Measurements from ENCODE around the gene WDR33. TPM values are rescaled to one million over a fixed set of nuclear protein-coding genes. Genes with fewer than 3 reads are reported as not detected.

Gene WDR33
- total and polyA plus RNA-seq, 2 of the 4 experiments (the other 2 are of a cell fraction) = 19.6 to 41.2 TPM

DNA sequence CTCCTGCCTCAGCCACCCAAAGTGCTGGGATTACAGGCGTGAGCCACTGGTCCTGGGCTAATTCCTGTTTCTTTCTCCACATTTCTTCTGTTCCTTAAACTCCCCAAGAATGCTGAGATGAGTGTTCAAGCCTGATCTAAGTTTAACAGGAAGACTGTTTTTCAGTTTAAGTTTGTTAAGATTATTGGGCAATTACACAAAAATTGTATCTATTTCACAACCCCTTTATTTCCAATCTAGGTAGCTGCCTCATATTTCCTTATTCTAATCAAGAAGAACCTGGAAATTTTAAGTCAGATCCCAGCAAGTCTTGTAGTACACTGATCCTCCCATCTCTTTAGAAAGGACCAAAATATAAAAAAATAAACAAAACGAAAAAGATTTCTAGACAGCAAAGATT lies 98.0 kb downstream of the WDR33 start:
- H2AK9ac ChIP-seq (replicated peaks; ENCODE audit: low read depth, low read length, poor library complexity) = no peak overlapping the region
- DNase-seq (no peak), ATAC-seq (ENCODE audit: low read depth) (peak; percentile 53; the same call in 1 of the 2 replicates)
- H3K18ac ChIP-seq (ENCODE audit: low read depth, low read length) = no peak overlapping the region
- H2BK120ac ChIP-seq (ENCODE audit: low read depth, low read length) = no peak overlapping the region
- BruUV-seq (replicated peaks) = no TSS peak
- no peak overlapping the region for H3K56ac ChIP-seq (ENCODE audit: extremely low read depth, insufficient read depth, low read length)
- WGBS, 2 experiments (ENCODE audit: extremely low coverage in 2 of 2, insufficient read length in 1 of 2) = no CpG with 5 or more reads among the region's 2 CpGs
- no peaks in the 10 kb centered on the region for H3K9me3 ChIP-seq (ENCODE audit: control insufficient read depth, insufficient read depth, low read length)
- no peak overlapping the region for H4K91ac ChIP-seq (ENCODE audit: insufficient read depth, low read depth, low read length)
- CTCF ChIA-PET = no interaction called here
- no peak overlapping the region for H3K9ac ChIP-seq (ENCODE audit: low read depth, low read length)
- no peaks in the 10 kb centered on the region for H3K27me3 ChIP-seq (ENCODE audit: control insufficient read depth, insufficient read depth, low read length)
- no peaks in the 10 kb centered on the region for H3K79me1 ChIP-seq (ENCODE audit: low read depth in 1 of 2, low read length in 2 of 2)
- no peak overlapping the region for H3K4me3 ChIP-seq (ENCODE audit: insufficient read depth, low read depth, low read length)
- H3K23ac ChIP-seq (ENCODE audit: low read depth, low read length) = no peak overlapping the region
- in situ Hi-C loops (cut with MboI; ENCODE audit: low sequenced_read_pairs) = no loop called here
- H2BK15ac ChIP-seq (ENCODE audit: low read depth, low read length) = no peak overlapping the region
- dilution Hi-C loops (cut with HindIII; ENCODE audit: low sequenced_read_pairs, unreplicated experiment) = no loop called here
- no peak overlapping the region for H4K5ac ChIP-seq (ENCODE audit: low read depth, low read length)
- no peaks in the 10 kb centered on the region for H4K20me1 ChIP-seq (ENCODE audit: insufficient read depth, low read length)
- no peak overlapping the region for H3K4ac ChIP-seq (ENCODE audit: low read depth, low read length)
- no peak overlapping the region for H3K27ac ChIP-seq (ENCODE audit: insufficient read depth, low read length)
- peaks cover 31% of the 10 kb centered on the region for H3K36me3 ChIP-seq (ENCODE audit: control insufficient read depth, insufficient read depth, low read length)
- intact Hi-C loops (cut with micrococcal nuclease) = no loop called here
- POLR2A ChIA-PET (ENCODE audit: unreplicated experiment) = no interaction called here
- TF ChIP-seq, protein P1, sequence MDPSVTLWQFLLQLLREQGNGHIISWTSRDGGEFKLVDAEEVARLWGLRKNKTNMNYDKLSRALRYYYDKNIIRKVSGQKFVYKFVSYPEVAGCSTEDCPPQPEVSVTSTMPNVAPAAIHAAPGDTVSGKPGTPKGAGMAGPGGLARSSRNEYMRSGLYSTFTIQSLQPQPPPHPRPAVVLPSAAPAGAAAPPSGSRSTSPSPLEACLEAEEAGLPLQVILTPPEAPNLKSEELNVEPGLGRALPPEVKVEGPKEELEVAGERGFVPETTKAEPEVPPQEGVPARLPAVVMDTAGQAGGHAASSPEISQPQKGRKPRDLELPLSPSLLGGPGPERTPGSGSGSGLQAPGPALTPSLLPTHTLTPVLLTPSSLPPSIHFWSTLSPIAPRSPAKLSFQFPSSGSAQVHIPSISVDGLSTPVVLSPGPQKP (IDR thresholded peaks at IDR 0.05; ENCODE audit: borderline replicate concordance, low read depth, low read length) = no peak
- peak; percentile 64; the same call in 1 of the 2 replicates for TF ChIP-seq CEBPB (IDR thresholded peaks at IDR 0.05; ENCODE audit: low read depth, low read length)
- TF ChIP-seq MXI1 (IDR thresholded peaks at IDR 0.05; ENCODE audit: borderline replicate concordance, low read depth, low read length) = no peak
- H3K14ac ChIP-seq (replicated peaks; ENCODE audit: low read depth, low read length) = no peak overlapping the region
- no peak overlapping the region for H2BK20ac ChIP-seq (ENCODE audit: low read depth, low read length)
- no peak overlapping the region for H3K4me2 ChIP-seq (ENCODE audit: low read depth, low read length)
- H4K8ac ChIP-seq (ENCODE audit: low read depth in 2 of 2, low read length in 2 of 2) = no peak overlapping the region
- no peak overlapping the region for H2BK5ac ChIP-seq (ENCODE audit: low read depth, low read length, poor library complexity, severe bottlenecking)
- no peaks in the 10 kb centered on the region; the same call in 1 of the 2 replicates for H3K4me1 ChIP-seq (ENCODE audit: control insufficient read depth, insufficient read depth, low read length)
- no peaks in the 10 kb centered on the region for H3K9me1 ChIP-seq (ENCODE audit: insufficient read depth, low read length)
- no peak overlapping the region for H2AFZ ChIP-seq (replicated peaks; ENCODE audit: low read length, poor library complexity)
- H2AK5ac ChIP-seq (ENCODE audit: low read depth, low read length) = no peak overlapping the region
